ENCODE results near the gene THOC7.
A peak's percentile ranks its signal among the peaks of the same experiment; 100 is the strongest.

The THOC7 gene

GRCh38 chr3:63864008-63864964, 681 bp upstream of the THOC7 start:
- no peak for DNase-seq (ENCODE audit: low read depth)
- TF ChIP-seq, protein P1, sequence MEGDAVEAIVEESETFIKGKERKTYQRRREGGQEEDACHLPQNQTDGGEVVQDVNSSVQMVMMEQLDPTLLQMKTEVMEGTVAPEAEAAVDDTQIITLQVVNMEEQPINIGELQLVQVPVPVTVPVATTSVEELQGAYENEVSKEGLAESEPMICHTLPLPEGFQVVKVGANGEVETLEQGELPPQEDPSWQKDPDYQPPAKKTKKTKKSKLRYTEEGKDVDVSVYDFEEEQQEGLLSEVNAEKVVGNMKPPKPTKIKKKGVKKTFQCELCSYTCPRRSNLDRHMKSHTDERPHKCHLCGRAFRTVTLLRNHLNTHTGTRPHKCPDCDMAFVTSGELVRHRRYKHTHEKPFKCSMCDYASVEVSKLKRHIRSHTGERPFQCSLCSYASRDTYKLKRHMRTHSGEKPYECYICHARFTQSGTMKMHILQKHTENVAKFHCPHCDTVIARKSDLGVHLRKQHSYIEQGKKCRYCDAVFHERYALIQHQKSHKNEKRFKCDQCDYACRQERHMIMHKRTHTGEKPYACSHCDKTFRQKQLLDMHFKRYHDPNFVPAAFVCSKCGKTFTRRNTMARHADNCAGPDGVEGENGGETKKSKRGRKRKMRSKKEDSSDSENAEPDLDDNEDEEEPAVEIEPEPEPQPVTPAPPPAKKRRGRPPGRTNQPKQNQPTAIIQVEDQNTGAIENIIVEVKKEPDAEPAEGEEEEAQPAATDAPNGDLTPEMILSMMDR (IDR thresholded peaks at IDR 0.05; ENCODE audit: low read depth, low read length, missing control alignments), result no peak
- in situ Hi-C loops (cut with HindIII; ENCODE audit: low sequenced_read_pairs), result no loop called here
- peak overlapping the region; percentile 76 for H3K4me3 ChIP-seq (ENCODE audit: low read depth, low read length)

- peak overlapping the region; percentile 86 for H3K4me3 ChIP-seq (ENCODE audit: low read depth, low read length)
- in situ Hi-C loops (cut with HindIII; ENCODE audit: low sequenced_read_pairs), result no loop called here
- TF ChIP-seq, protein P1 (IDR thresholded peaks at IDR 0.05; ENCODE audit: low read depth, low read length, missing control alignments), result no peak
- DNase-seq (ENCODE audit: low read depth), result no peak
Observed at GRCh38 chr3:63862804-63863149, 828 bp downstream of the THOC7 start.

GRCh38 chr3:63861306-63861705, 2.3 kb downstream of the THOC7 start:
- H3K4me3 ChIP-seq (ENCODE audit: low read depth, low read length), result no peak overlapping the region
- TF ChIP-seq, protein P1 (IDR thresholded peaks at IDR 0.05; ENCODE audit: low read depth, low read length, missing control alignments), result no peak
- DNase-seq (ENCODE audit: low read depth), result no peak
- in situ Hi-C loops (cut with HindIII; ENCODE audit: low sequenced_read_pairs), result no loop called here

- TF ChIP-seq, protein P1 (IDR thresholded peaks at IDR 0.05; ENCODE audit: low read depth, low read length, missing control alignments), result no peak
- in situ Hi-C loops (cut with HindIII; ENCODE audit: low sequenced_read_pairs), result no loop called here
- DNase-seq (ENCODE audit: low read depth), result no peak
Observed at GRCh38 chr3:63860776-63861175, 2.8 kb downstream of the THOC7 start.

GRCh38 chr3:63857311-63857710, 6.3 kb downstream of the THOC7 start:
- TF ChIP-seq, protein P1 (IDR thresholded peaks at IDR 0.05; ENCODE audit: low read depth, low read length, missing control alignments), result no peak
- no peak overlapping the region for H3K4me3 ChIP-seq (ENCODE audit: low read depth, low read length)
- DNase-seq (ENCODE audit: low read depth), result peak; percentile 11
- in situ Hi-C loops (cut with HindIII; ENCODE audit: low sequenced_read_pairs), result no loop called here

More at GRCh38 chr3:63860776-63861175, 2.8 kb downstream of the THOC7 start:
- no peak overlapping the region for H3K4me3 ChIP-seq (ENCODE audit: low read depth, low read length)

- in situ Hi-C loops (cut with HindIII; ENCODE audit: low sequenced_read_pairs), result no loop called here
- no peak overlapping the region for H3K4me3 ChIP-seq (ENCODE audit: low read depth, low read length)
- no peak for DNase-seq (ENCODE audit: low read depth)
- TF ChIP-seq, protein P1 (IDR thresholded peaks at IDR 0.05; ENCODE audit: low read depth, low read length, missing control alignments), result no peak
Observed at GRCh38 chr3:63855333-63855940, 8.2 kb downstream of the THOC7 start.

Data from astrocyte of the cerebellum (primary cell).